Hepatocyte (in vitro differentiated cells): ENCODE data around the gene KRTAP10-1.

Experiments used
- EZH2 ChIP-seq: fragments of 200-600 bp; sonication (generic); IDR thresholded peaks from 2 replicates; pipeline ENCODE4 v1.6.1; 2016; ENCODE audit warnings: antibody characterized with exemption, mild to moderate bottlenecking, borderline replicate concordance
- EZH2phosphoT487 ChIP-seq: fragments of 200-600 bp; sonication (generic); IDR thresholded peaks from one replicate; pipeline ENCODE4 v1.6.1; 2018; ENCODE audit warnings: antibody characterized with exemption, mild to moderate bottlenecking, low read depth, moderate library complexity; ENCODE audit not compliant: unreplicated experiment, severe bottlenecking
- TF ChIP-seq, protein P1 (sequence below): fragments of 200-600 bp; sonication (generic); IDR thresholded peaks from 2 replicates; pipeline ENCODE4 v1.5.1; 2016; ENCODE audit warnings: antibody characterized with exemption, mild to moderate bottlenecking; ENCODE audit not compliant: poor library complexity

- TF ChIP-seq, protein P1, sequence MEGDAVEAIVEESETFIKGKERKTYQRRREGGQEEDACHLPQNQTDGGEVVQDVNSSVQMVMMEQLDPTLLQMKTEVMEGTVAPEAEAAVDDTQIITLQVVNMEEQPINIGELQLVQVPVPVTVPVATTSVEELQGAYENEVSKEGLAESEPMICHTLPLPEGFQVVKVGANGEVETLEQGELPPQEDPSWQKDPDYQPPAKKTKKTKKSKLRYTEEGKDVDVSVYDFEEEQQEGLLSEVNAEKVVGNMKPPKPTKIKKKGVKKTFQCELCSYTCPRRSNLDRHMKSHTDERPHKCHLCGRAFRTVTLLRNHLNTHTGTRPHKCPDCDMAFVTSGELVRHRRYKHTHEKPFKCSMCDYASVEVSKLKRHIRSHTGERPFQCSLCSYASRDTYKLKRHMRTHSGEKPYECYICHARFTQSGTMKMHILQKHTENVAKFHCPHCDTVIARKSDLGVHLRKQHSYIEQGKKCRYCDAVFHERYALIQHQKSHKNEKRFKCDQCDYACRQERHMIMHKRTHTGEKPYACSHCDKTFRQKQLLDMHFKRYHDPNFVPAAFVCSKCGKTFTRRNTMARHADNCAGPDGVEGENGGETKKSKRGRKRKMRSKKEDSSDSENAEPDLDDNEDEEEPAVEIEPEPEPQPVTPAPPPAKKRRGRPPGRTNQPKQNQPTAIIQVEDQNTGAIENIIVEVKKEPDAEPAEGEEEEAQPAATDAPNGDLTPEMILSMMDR = no peak
- TF ChIP-seq EZH2 (no peak), EZH2phosphoT487 (no peak)
Measured at GRCh38 chr21:44516342-44516741, 23.7 kb downstream of the KRTAP10-1 start.
